ENCODE data around the gene NEBL. TPM values are rescaled to one million over a fixed set of nuclear protein-coding genes. Genes with fewer than 3 reads are reported as not detected.

Gene NEBL
- total and polyA plus RNA-seq, 2 of the 4 experiments (the other 2 are of a cell fraction): under 0.01 TPM

- no CpG with 5 or more reads among the region's 1 CpG for WGBS, 2 experiments (ENCODE audit: extremely low coverage in 2 of 2, insufficient read length in 1 of 2)
These were observed 111.9 kb downstream of the NEBL start for GRCh38 chr10:20785174-20785573.

More at GRCh38 chr10:20785174-20785573, 111.9 kb downstream of the NEBL start:
- Histone ChIP-seq H3K4ac (ENCODE audit: low read depth, low read length) (no peak overlapping the region), H4K8ac (ENCODE audit: low read depth in 2 of 2, low read length in 2 of 2) (no peak overlapping the region), H4K5ac (ENCODE audit: low read depth, low read length) (no peak overlapping the region), H3K4me3 (ENCODE audit: insufficient read depth, low read depth, low read length) (no peak overlapping the region), H3K4me1 (ENCODE audit: control insufficient read depth, insufficient read depth, low read length) (no peaks in the 10 kb centered on the region), H3K14ac (replicated peaks; ENCODE audit: low read depth, low read length) (no peak overlapping the region), H3K9me1 (ENCODE audit: insufficient read depth, low read length) (no peaks in the 10 kb centered on the region), H3K9ac (ENCODE audit: low read depth, low read length) (no peak overlapping the region), H2BK5ac (ENCODE audit: low read depth, low read length, poor library complexity, severe bottlenecking) (no peak overlapping the region), H2AK5ac (ENCODE audit: low read depth, low read length) (no peak overlapping the region), H3K4me2 (ENCODE audit: low read depth, low read length) (no peak overlapping the region), H3K23ac (ENCODE audit: low read depth, low read length) (no peak overlapping the region), H2BK15ac (ENCODE audit: low read depth, low read length) (no peak overlapping the region), H3K56ac (ENCODE audit: extremely low read depth, insufficient read depth, low read length) (no peak overlapping the region), H2AFZ (replicated peaks; ENCODE audit: low read length, poor library complexity) (no peak overlapping the region), H3K79me1 (ENCODE audit: low read depth in 1 of 2, low read length in 2 of 2) (no peaks in the 10 kb centered on the region), H2BK120ac (ENCODE audit: low read depth, low read length) (no peak overlapping the region), H4K20me1 (ENCODE audit: insufficient read depth, low read length) (no peaks in the 10 kb centered on the region), H4K91ac (ENCODE audit: insufficient read depth, low read depth, low read length) (no peak overlapping the region), H3K27ac (ENCODE audit: insufficient read depth, low read length) (no peak overlapping the region), H3K27me3 (ENCODE audit: control insufficient read depth, insufficient read depth, low read length) (no peaks in the 10 kb centered on the region), H2BK20ac (ENCODE audit: low read depth, low read length) (no peak overlapping the region), H3K36me3 (ENCODE audit: control insufficient read depth, insufficient read depth, low read length) (no peaks in the 10 kb centered on the region), H3K9me3 (ENCODE audit: control insufficient read depth, insufficient read depth, low read length) (no peaks in the 10 kb centered on the region), H3K18ac (ENCODE audit: low read depth, low read length) (no peak overlapping the region), H2AK9ac (replicated peaks; ENCODE audit: low read depth, low read length, poor library complexity) (no peak overlapping the region)
- no peak for TF ChIP-seq POLR2A (IDR thresholded peaks at IDR 0.05; ENCODE audit: low read depth, low read length)
- no peak for TF ChIP-seq CEBPB (IDR thresholded peaks at IDR 0.05; ENCODE audit: low read depth, low read length)
- no peak for TF ChIP-seq MAZ (IDR thresholded peaks at IDR 0.05; ENCODE audit: borderline replicate concordance, low read depth, low read length)
- intact Hi-C loops (cut with micrococcal nuclease): no loop called here
- CTCF ChIA-PET: no interaction called here
- ATAC-seq (ENCODE audit: low read depth) (no peak), DNase-seq (no peak)
- dilution Hi-C loops (cut with HindIII; ENCODE audit: low sequenced_read_pairs, unreplicated experiment): no loop called here
- no TSS peak for BruUV-seq (replicated peaks)
- in situ Hi-C loops (cut with MboI; ENCODE audit: low sequenced_read_pairs): no loop called here
- POLR2A ChIA-PET (ENCODE audit: unreplicated experiment): no interaction called here

Measured in IMR-90 (cell line).